Loucy (cell line): ENCODE results near the gene CTXN2.

Experiments
- H2AFZ ChIP-seq: fragments of 200-600 bp; sonication (generic); 2 replicates; pipeline ENCODE4 v1.6.0; 2016; ENCODE audit warnings: antibody characterized with exemption, mild to moderate bottlenecking, low read length, moderate library complexity
- H3F3A ChIP-seq: fragments of 200-600 bp; 2 replicates; pipeline ENCODE4 v1.6.0; 2016; ENCODE audit warnings: antibody characterized with exemption, low read depth, mild to moderate bottlenecking
- H3K27me3 ChIP-seq: fragments of 200-600 bp; sonication (generic); 2 replicates; pipeline ENCODE4 v1.6.1; 2014; ENCODE audit warnings: low read length, mild to moderate bottlenecking; ENCODE audit not compliant: insufficient read depth, poor library complexity, severe bottlenecking
- H3K36me3 ChIP-seq: fragments of 200-600 bp; sonication (generic); 2 replicates; pipeline ENCODE4 v1.6.1; 2016; ENCODE audit warnings: low read length; ENCODE audit not compliant: insufficient read depth
- H3K4me1 ChIP-seq: fragments of 200-600 bp; sonication (generic); 2 replicates; pipeline ENCODE4 v1.5.1; 2014; ENCODE audit warnings: low read length, mild to moderate bottlenecking; ENCODE audit not compliant: insufficient read depth, poor library complexity, severe bottlenecking
- H3K4me2 ChIP-seq: fragments of 200-600 bp; sonication (generic); 2 replicates; pipeline ENCODE4 v1.6.0; 2014; ENCODE audit warnings: antibody characterized with exemption, low read length, low read depth, mild to moderate bottlenecking; ENCODE audit not compliant: poor library complexity, severe bottlenecking
- H3K4me3 ChIP-seq: fragments of 200-600 bp; sonication (generic); 2 replicates; pipeline ENCODE4 v1.5.1; 2014; ENCODE audit warnings: low read length, mild to moderate bottlenecking, mixed read lengths; ENCODE audit not compliant: poor library complexity, severe bottlenecking
- H3K79me2 ChIP-seq: fragments of 200-600 bp; sonication (generic); 2 replicates; pipeline ENCODE4 v1.6.1; 2014; ENCODE audit warnings: low read length; ENCODE audit not compliant: insufficient read depth
- H3K9ac ChIP-seq: fragments of 200-600 bp; sonication (generic); 2 replicates; pipeline ENCODE4 v1.6.0; 2014; ENCODE audit warnings: mild to moderate bottlenecking, low read depth, low read length, moderate library complexity; ENCODE audit not compliant: poor library complexity, severe bottlenecking
- H3K9me2 ChIP-seq: fragments of 200-600 bp; sonication (generic); replicated peaks from 2 replicates; pipeline ENCODE4 v1.6.1; 2016; ENCODE audit warnings: low read depth, low read length, mixed read lengths
- H3K9me3 ChIP-seq: fragments of 200-600 bp; sonication (generic); 2 replicates; pipeline ENCODE4 v1.6.1; 2014; ENCODE audit warnings: mild to moderate bottlenecking, antibody characterized with exemption, low read length, low read depth; ENCODE audit not compliant: insufficient read depth
- H4K20me1 ChIP-seq: fragments of 200-600 bp; sonication (generic); 2 replicates; pipeline ENCODE4 v1.6.0; 2014; ENCODE audit warnings: antibody characterized with exemption, low read length, mild to moderate bottlenecking; ENCODE audit not compliant: insufficient read depth, poor library complexity, severe bottlenecking
- EZH2phosphoT487 ChIP-seq: fragments of 200-600 bp; IDR thresholded peaks from 2 replicates; pipeline ENCODE4 v1.6.1; 2018; ENCODE audit warnings: antibody characterized with exemption, mild to moderate bottlenecking, moderate library complexity, borderline replicate concordance
- TF ChIP-seq, protein P1 (sequence below): fragments of 200-600 bp; sonication (generic); conservative IDR thresholded peaks from 2 replicates; pipeline ENCODE4 v1.5.1; 2014; ENCODE audit warnings: mild to moderate bottlenecking, antibody characterized with exemption, low read length

CTXN2 gene

DNA sequence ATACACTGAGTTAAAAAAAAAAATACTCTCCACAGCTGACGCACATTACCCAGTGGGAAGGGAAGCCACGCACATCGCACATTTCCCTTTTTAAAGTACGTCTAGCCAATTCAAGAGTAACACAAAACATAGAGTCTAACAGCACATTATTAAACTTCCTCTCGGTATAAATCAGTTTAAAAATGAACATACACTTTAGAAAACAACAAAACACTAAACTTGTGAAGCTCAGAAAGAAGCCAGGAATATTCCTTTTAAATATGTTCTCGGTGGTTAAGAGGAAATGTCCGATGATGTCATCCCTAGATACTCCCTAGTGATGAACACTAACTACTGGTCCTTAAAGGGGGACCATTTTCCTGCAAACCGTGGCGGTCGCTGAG lies 14.1 kb upstream of the CTXN2 start:
- Histone ChIP-seq H2AFZ (peak overlapping the region; percentile 99), H3K9me2 (no peaks in the 10 kb centered on the region), H3K4me2 (peak overlapping the region; percentile 97), H3K9me3 (0 out of 2 replicates have a peak, but pooled peaks cover 6% of the 10 kb centered on the region), H3K9ac (peak overlapping the region; percentile 92), H3K27me3 (no peaks in the 10 kb centered on the region), H3K4me3 (peak overlapping the region; percentile 90), H3F3A (no peaks in the 10 kb centered on the region), H3K4me1 (peaks cover 33% of the 10 kb centered on the region), H4K20me1 (peaks cover 50% of the 10 kb centered on the region), H3K79me2 (peaks cover 55% of the 10 kb centered on the region), H3K36me3 (no peaks in the 10 kb centered on the region)
- TF ChIP-seq EZH2phosphoT487 = no peak
- TF ChIP-seq, protein P1, sequence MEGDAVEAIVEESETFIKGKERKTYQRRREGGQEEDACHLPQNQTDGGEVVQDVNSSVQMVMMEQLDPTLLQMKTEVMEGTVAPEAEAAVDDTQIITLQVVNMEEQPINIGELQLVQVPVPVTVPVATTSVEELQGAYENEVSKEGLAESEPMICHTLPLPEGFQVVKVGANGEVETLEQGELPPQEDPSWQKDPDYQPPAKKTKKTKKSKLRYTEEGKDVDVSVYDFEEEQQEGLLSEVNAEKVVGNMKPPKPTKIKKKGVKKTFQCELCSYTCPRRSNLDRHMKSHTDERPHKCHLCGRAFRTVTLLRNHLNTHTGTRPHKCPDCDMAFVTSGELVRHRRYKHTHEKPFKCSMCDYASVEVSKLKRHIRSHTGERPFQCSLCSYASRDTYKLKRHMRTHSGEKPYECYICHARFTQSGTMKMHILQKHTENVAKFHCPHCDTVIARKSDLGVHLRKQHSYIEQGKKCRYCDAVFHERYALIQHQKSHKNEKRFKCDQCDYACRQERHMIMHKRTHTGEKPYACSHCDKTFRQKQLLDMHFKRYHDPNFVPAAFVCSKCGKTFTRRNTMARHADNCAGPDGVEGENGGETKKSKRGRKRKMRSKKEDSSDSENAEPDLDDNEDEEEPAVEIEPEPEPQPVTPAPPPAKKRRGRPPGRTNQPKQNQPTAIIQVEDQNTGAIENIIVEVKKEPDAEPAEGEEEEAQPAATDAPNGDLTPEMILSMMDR = no peak

DNA sequence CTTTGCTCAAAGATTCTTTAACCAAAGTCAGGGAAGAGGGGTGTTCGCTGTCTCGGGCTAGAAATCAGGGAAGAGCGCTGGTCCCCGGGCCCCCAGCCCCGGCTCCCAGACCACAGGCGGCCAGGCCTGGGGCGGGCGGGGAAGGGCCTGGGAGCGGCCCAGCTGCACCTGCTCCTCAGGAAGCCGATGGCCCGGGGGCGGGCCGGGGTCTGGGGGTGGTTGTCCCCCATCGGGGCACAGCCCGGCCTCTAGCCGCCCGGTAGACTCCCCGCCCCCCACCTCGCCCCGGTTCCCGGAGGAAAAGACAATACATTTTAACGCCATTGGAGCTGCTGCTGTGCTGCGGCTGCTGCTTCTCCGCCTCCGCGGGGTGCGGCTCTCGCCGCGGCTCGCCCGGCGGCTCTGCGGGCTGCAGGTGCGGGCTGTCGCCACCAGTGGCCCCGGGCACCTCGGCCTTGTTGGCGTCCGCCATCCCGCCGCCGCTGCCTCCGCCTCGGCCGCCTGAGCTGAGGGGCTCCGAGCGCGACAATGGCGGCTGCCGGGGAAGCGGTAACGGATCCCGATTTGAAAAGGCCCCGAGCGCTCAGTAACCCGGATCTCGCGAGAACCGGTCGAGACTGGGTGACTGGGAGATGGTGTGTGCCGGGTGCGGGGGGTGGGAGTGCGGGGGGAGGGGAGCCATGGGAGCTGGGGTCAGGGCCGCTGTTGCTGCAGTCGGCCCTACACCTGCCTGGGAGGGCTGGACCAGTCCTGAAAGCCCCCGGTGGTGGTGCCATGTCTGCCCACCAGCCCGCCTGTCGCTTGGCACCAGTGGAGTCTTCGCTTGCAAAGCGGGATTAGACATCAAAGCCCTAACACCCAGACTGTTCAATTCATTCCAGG lies 13.5 kb upstream of the CTXN2 start, which contains the start of gene MYEF2:
MYEF2 (minus strand) TSS at position 530 of the 882 bp plus-strand sequence; CDS start at position 472, 58 bp downstream.
- Histone ChIP-seq H3K36me3 (no peaks in the 10 kb centered on the region), H3K79me2 (peaks cover 49% of the 10 kb centered on the region), H4K20me1 (peaks cover 44% of the 10 kb centered on the region), H3K4me2 (peak within 1 kb of the TSS; percentile 97), H3K27me3 (no peaks in the 10 kb centered on the region), H3K9me2 (no peaks in the 10 kb centered on the region), H3K9me3 (0 out of 2 replicates have a peak, but pooled peaks cover 1% of the 10 kb centered on the region), H3K4me1 (peaks cover 33% of the 10 kb centered on the region), H3K4me3 (peak within 1 kb of the TSS; percentile 90), H2AFZ (peak within 1 kb of the TSS; percentile 99), H3F3A (no peaks in the 10 kb centered on the region), H3K9ac (peak within 1 kb of the TSS; percentile 92)
- TF ChIP-seq EZH2phosphoT487 = no peak
- TF ChIP-seq, protein P1 = no peak

DNA sequence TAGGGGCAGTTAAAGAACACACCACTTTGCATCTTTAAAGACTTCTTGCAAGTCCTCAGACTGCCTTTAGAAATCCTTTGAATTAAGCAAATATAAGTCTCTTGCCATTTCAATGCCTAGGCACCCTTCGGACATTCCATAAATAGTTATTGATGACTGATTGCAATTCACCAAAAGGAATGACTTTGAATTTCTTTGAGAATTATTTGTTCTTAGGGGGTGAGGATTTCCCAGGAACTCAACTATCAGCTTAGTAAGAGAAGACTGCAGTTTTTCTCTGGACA lies 12.9 kb upstream of the CTXN2 start:
- Histone ChIP-seq H3F3A (no peaks in the 10 kb centered on the region), H3K4me1 (peaks cover 28% of the 10 kb centered on the region), H4K20me1 (peaks cover 38% of the 10 kb centered on the region), H3K79me2 (peaks cover 43% of the 10 kb centered on the region), H3K9me3 (no peaks in the 10 kb centered on the region), H3K9ac (peak overlapping the region; percentile 92), H3K27me3 (no peaks in the 10 kb centered on the region), H3K4me3 (peak overlapping the region; percentile 90), H3K36me3 (no peaks in the 10 kb centered on the region), H3K9me2 (no peaks in the 10 kb centered on the region), H3K4me2 (peak overlapping the region; percentile 97), H2AFZ (peak overlapping the region; percentile 99)
- TF ChIP-seq, protein P1 = no peak
- TF ChIP-seq EZH2phosphoT487 = no peak
